ENCODE results near the gene GALNTL6. TPM values are rescaled to one million over a fixed set of nuclear protein-coding genes. Genes with fewer than 3 reads are reported as not detected.

The GALNTL6 gene
- total and polyA plus RNA-seq, 9 of the 15 experiments (the other 6 are each of a cell fraction or from before 2014, with no cell fraction given), result 0.18 to 0.50 (median 0.29) TPM

GRCh38 chr4:173045571-173045970 is 1232.4 kb downstream of the GALNTL6 start (continued):
- TF ChIP-seq UBTF (IDR thresholded peaks at IDR 0.05; ENCODE audit: borderline replicate concordance in 1 of 2, low read depth in 2 of 2, low read length in 2 of 2) (no peak), ZNF12 (CRISPR knock-in tag; IDR thresholded peaks at IDR 0.05) (no peak), KAT7 (CRISPR knock-in tag; IDR thresholded peaks at IDR 0.05; ENCODE audit: borderline replicate concordance) (no peak), ZHX1 (conservative IDR thresholded peaks at IDR 0.05; ENCODE audit: low read length) (no peak), MTA2 (IDR thresholded peaks at IDR 0.05; ENCODE audit: low read depth) (no peak), ZBTB17 (CRISPR knock-in tag; IDR thresholded peaks at IDR 0.05) (no peak), CHD2 (IDR thresholded peaks at IDR 0.05; ENCODE audit: low read depth, low read length) (no peak), ATF7 (IDR thresholded peaks at IDR 0.05) (no peak), ZFPM2 (CRISPR knock-in tag; IDR thresholded peaks at IDR 0.05) (no peak), SRSF1 (IDR thresholded peaks at IDR 0.05; ENCODE audit: low read depth, low read length) (no peak), ZNF780A (CRISPR knock-in tag; IDR thresholded peaks at IDR 0.05) (no peak), ZNF699 (CRISPR knock-in tag; IDR thresholded peaks at IDR 0.05; ENCODE audit: insufficient replicate concordance) (no peak)

Measured in K562 (cell line).